Left ventricle myocardium superior (tissue), 1 donor: ENCODE data around the gene LRRC36. TPM values are rescaled to one million over a fixed set of nuclear protein-coding genes. Genes with fewer than 3 reads are reported as not detected.

Experiments
- ATAC-seq: fragments of 200-7000 bp; cut with Tn5 transposase; one replicate; pipeline ENCODE4 v1.9.1; 2020; ENCODE audit warnings: mild to moderate bottlenecking, moderate library complexity
- DNase-seq: peaks from one replicate; pipeline ENCODE4 v3.0.0-alpha.2; 2020
- intact Hi-C: fragments of 100-400 bp; cut with micrococcal nuclease; formaldehyde crosslinking; loops from one replicate; pipeline ENCODE4 v1.11.0; 2022
- total RNA-seq: library from RNA; stranded (reverse); fragmentation: NEBNext Ultra II Directional; extraction: Animal tissue kit (Norgen Biotek cat#: 25700); gene quantifications from one replicate; pipeline ENCODE4 v1.2.1, GENCODE V29; 2021
- donor health status: DM: no; HTN: yes; CAD: no; lungs with severe emphysema.

LRRC36 gene
- total RNA-seq, 1 donor from 2014 or later: not detected

- no peak for ATAC-seq
- no peak for DNase-seq
- intact Hi-C loops: loop anchor here (5.0 kb wide), 1 partner anchor 37 kb away; no protein-coding TSS in a partner anchor
Measured at GRCh38 chr16:67429799-67430503, 103.3 kb downstream of the LRRC36 start.

GRCh38 chr16:67430504-67430976, 103.9 kb downstream of the LRRC36 start:
- intact Hi-C loops: no loop called here
- DNase-seq (no peak), ATAC-seq (peak; percentile 28)

- DNase-seq (peak; percentile 76), ATAC-seq (peak; percentile 69)
- intact Hi-C loops: no loop called here
Measured at GRCh38 chr16:67430977-67431774, 104.6 kb downstream of the LRRC36 start, which contains the start of gene HSD11B2. HSD11B2 (plus strand) TSS chr16:67431121; CDS start chr16:67431249, 128 bp downstream.

- intact Hi-C loops: no loop called here
- ATAC-seq: no peak
- no peak for DNase-seq
Measured at GRCh38 chr16:67431775-67432505, 105.3 kb downstream of the LRRC36 start.

GRCh38 chr16:67432506-67432890, 105.9 kb downstream of the LRRC36 start:
- intact Hi-C loops: no loop called here
- ATAC-seq (no peak), DNase-seq (no peak)

- intact Hi-C loops: no loop called here
- DNase-seq: no peak
- ATAC-seq: no peak
Measured at GRCh38 chr16:67433131-67433719, 106.6 kb downstream of the LRRC36 start.

Other genes with a start within 250 kb of the LRRC36 start
- gene PHAF1, start 216.9 kb upstream of the LRRC36 start, total RNA-seq: 10.7 TPM
- 7.8 TPM for gene B3GNT9, start 175.8 kb upstream of the LRRC36 start, total RNA-seq
- gene TRADD, start 166.9 kb upstream of the LRRC36 start, total RNA-seq: 7.2 TPM
- 12.0 TPM for gene FBXL8, start 166.9 kb upstream of the LRRC36 start, total RNA-seq
- 71.0 TPM for gene HSF4, start 162.1 kb upstream of the LRRC36 start, total RNA-seq
- 125 TPM for gene NOL3, start 156.3 kb upstream of the LRRC36 start, total RNA-seq
- 12.4 TPM for gene MATCAP1, start 142.9 kb upstream of the LRRC36 start, total RNA-seq
- gene EXOC3L1, start 136.7 kb upstream of the LRRC36 start, total RNA-seq: 4.1 TPM
- gene E2F4, start 134.7 kb upstream of the LRRC36 start, total RNA-seq: 35.7 TPM
- 0.79 TPM for gene ELMO3, start 127.7 kb upstream of the LRRC36 start, total RNA-seq
- 11.7 TPM for gene TMEM208, start 99.7 kb upstream of the LRRC36 start, total RNA-seq
- gene FHOD1, start 79.3 kb upstream of the LRRC36 start, total RNA-seq: 14.5 TPM
- gene SLC9A5, start 77.8 kb upstream of the LRRC36 start, total RNA-seq: 1.2 TPM
- gene PLEKHG4, start 47.3 kb upstream of the LRRC36 start, total RNA-seq: 1.5 TPM
- not detected for gene KCTD19, start 74 bp upstream of the LRRC36 start, total RNA-seq
- gene TPPP3, start 66.7 kb downstream of the LRRC36 start, total RNA-seq: 8.9 TPM
- 3.5 TPM for gene ZDHHC1, start 89.7 kb downstream of the LRRC36 start, total RNA-seq
- 0.89 TPM for gene HSD11B2, start 104.3 kb downstream of the LRRC36 start, total RNA-seq
- 66.6 TPM for gene ATP6V0D1, start 154.3 kb downstream of the LRRC36 start, total RNA-seq
- not detected for gene AGRP, start 156.7 kb downstream of the LRRC36 start, total RNA-seq
- 76.1 TPM for gene RIPOR1, start 202.0 kb downstream of the LRRC36 start, total RNA-seq
- gene CTCF, start 235.7 kb downstream of the LRRC36 start, total RNA-seq: 32.8 TPM